A549 (cell line): ENCODE measurements around the gene MLXIP.

Experiments
- BCL3 ChIP-seq: fragments of >200 bp; sonication (Bioruptor Twin); formaldehyde crosslinking; IDR thresholded peaks from 3 replicates; pipeline ENCODE4 v1.6.1; 2016
- BHLHE40 ChIP-seq: IDR thresholded peaks from 2 replicates; pipeline ENCODE4 v1.6.1; 2012; ENCODE audit warnings: low read depth, low read length, inconsistent platforms
- CBX8 ChIP-seq: fragments of 200-600 bp; sonication (generic); IDR thresholded peaks from 2 replicates; pipeline ENCODE4 v1.6.1; 2016
- CTCF ChIP-seq: fragments of >200 bp; sonication (Bioruptor Twin); formaldehyde crosslinking; IDR thresholded peaks from 3 replicates; pipeline ENCODE4 v1.5.1; 2016
- ESRRA ChIP-seq: fragments of 150-350 bp; IDR thresholded peaks from 2 replicates; pipeline ENCODE4 v1.6.1; 2014; ENCODE audit warnings: mild to moderate bottlenecking, low read length, borderline replicate concordance
- RNF2 ChIP-seq: fragments of 200-600 bp; sonication (generic); IDR thresholded peaks from 2 replicates; pipeline ENCODE4 v1.6.1; 2016; ENCODE audit warnings: low read depth, mild to moderate bottlenecking, antibody characterized with exemption, moderate library complexity, borderline replicate concordance

- TF ChIP-seq BCL3 = no peak
- no peak for TF ChIP-seq RNF2
- TF ChIP-seq CTCF = no peak
- TF ChIP-seq CBX8 = no peak
- no peak for TF ChIP-seq ESRRA
- no peak for TF ChIP-seq BHLHE40
These were observed 27.9 kb upstream of the MLXIP start for GRCh38 chr12:122050706-122051105.
